Fibroblast of lung (primary cell): ENCODE results near the gene PIK3R1. TPM values are rescaled to one million over a fixed set of nuclear protein-coding genes. Genes with fewer than 3 reads are reported as not detected.
A peak's percentile ranks its signal among the peaks of the same experiment; 100 is the strongest.

Experiments used
- DNase-seq, 2 donors: peaks; one replicate each; pipeline versions ENCODE4 v3.0.0 to v3.0.0-alpha.2; 2010; ENCODE audit warnings: low read depth in 2 of 2
- H2AFZ ChIP-seq: 2 replicates; pipeline ENCODE4 v1.5.1; 2012; ENCODE audit warnings: low read length, control low read depth, inconsistent platforms
- H3K27ac ChIP-seq: 2 replicates; pipeline ENCODE4 v1.5.1; 2011; ENCODE audit warnings: low read length, control low read depth; ENCODE audit not compliant: insufficient read depth
- H3K27me3 ChIP-seq: 2 replicates; pipeline ENCODE4 v1.5.1; 2011; ENCODE audit warnings: mild to moderate bottlenecking, low read length; ENCODE audit not compliant: control insufficient read depth, insufficient read depth
- H3K36me3 ChIP-seq: 2 replicates; pipeline ENCODE4 v1.5.1; 2011; ENCODE audit warnings: low read length; ENCODE audit not compliant: control insufficient read depth, insufficient read depth
- H3K4me1 ChIP-seq: 2 replicates; pipeline ENCODE4 v1.5.1; 2011; ENCODE audit warnings: low read length; ENCODE audit not compliant: control insufficient read depth, insufficient read depth; ENCODE audit errors: extremely low read depth
- H3K4me2 ChIP-seq: 2 replicates; pipeline ENCODE4 v1.5.1; 2011; ENCODE audit warnings: low read length, control low read depth; ENCODE audit not compliant: insufficient read depth; ENCODE audit errors: extremely low read depth
- H3K4me3 ChIP-seq, 4 experiments: fragments of 200-600 bp in 1 of 4; sonication (generic) in 1 of 4; replicated peaks in 1 of 4; 2 replicates each; pipeline ENCODE4 v1.5.1; 2011 to 2016; ENCODE audit warnings: low read length in 4 of 4, low read depth in 3 of 4, mild to moderate bottlenecking in 3 of 4, control low read depth in 2 of 4, inconsistent platforms in 1 of 4, mixed read lengths in 1 of 4; ENCODE audit not compliant: insufficient read depth in 1 of 4; ENCODE audit errors: control extremely low read depth in 1 of 4
- H3K79me2 ChIP-seq: 2 replicates; pipeline ENCODE4 v1.5.1; 2012; ENCODE audit warnings: mild to moderate bottlenecking, low read length, inconsistent platforms; ENCODE audit not compliant: control insufficient read depth, insufficient read depth
- H3K9ac ChIP-seq: 2 replicates; pipeline ENCODE4 v1.5.1; 2011; ENCODE audit warnings: mild to moderate bottlenecking, low read length, control low read depth; ENCODE audit not compliant: insufficient read depth
- H3K9me3 ChIP-seq: 2 replicates; pipeline ENCODE4 v1.5.1; 2012; ENCODE audit warnings: low read depth, low read length; ENCODE audit not compliant: control insufficient read depth, insufficient read depth
- H4K20me1 ChIP-seq: 2 replicates; pipeline ENCODE4 v1.5.1; 2011; ENCODE audit warnings: low read length; ENCODE audit not compliant: control insufficient read depth, insufficient read depth; ENCODE audit errors: extremely low read depth
- CTCF ChIP-seq, 2 donors: IDR thresholded peaks in 1 of 2; conservative IDR thresholded peaks in 1 of 2; 1 replicate in 1 of 2; 2 replicates in 1 of 2; pipeline ENCODE4 v1.5.1; 2011 to 2012; ENCODE audit warnings: low read length in 2 of 2, control low read depth in 1 of 2, inconsistent platforms in 1 of 2, low read depth in 1 of 2, mild to moderate bottlenecking in 1 of 2
- EZH2 ChIP-seq: IDR thresholded peaks from 2 replicates; pipeline ENCODE4 v1.5.1; 2012; ENCODE audit warnings: low read length, control low read depth, mild to moderate bottlenecking; ENCODE audit errors: missing control alignments
- polyA plus RNA-seq, 2 donors: library from polyadenylated mRNA; depleted of rRNA in 1 of 2; stranded (reverse) in 1 of 2; unstranded in 1 of 2; fragments of >200 nt; gene quantifications; 2 replicates each; pipeline ENCODE4 v1.2.1, GENCODE V29; 2011 to 2012; ENCODE audit warnings: missing spikeins in 1 of 2
- total RNA-seq: library from RNA; depleted of rRNA; stranded (reverse); fragments of >200 nt; gene quantifications from 2 replicates; pipeline ENCODE4 v1.2.1, GENCODE V29; 2014

PIK3R1 gene
- total and polyA plus RNA-seq, 2 donors (not counting 1 experiment from before 2014, with no cell fraction given) = 17.7 to 36.3 TPM

GRCh38 chr5:68333649-68334552, 118.3 kb downstream of the PIK3R1 start:
- TF ChIP-seq EZH2 (no peak), CTCF (conservative IDR thresholded peaks at IDR 0.05 in 1 of 2, IDR thresholded peaks at IDR 0.05 in 1 of 2; ENCODE audit: low read depth in 1 of 2, low read length in 2 of 2) (peak; percentile 39 to 49)
- H3K4me1 ChIP-seq = peaks cover 8% of the 10 kb centered on the region
- no peaks in the 10 kb centered on the region for H3K36me3 ChIP-seq
- H2AFZ ChIP-seq = no peak overlapping the region
- H3K4me3 ChIP-seq = no peak overlapping the region
- peak overlapping the region; percentile 10 for H3K27ac ChIP-seq
- H3K4me2 ChIP-seq = no peak overlapping the region
- H3K9me3 ChIP-seq = no peaks in the 10 kb centered on the region
- H3K9ac ChIP-seq = no peak overlapping the region
- peak; percentile 91 to 95 for DNase-seq
- no peaks in the 10 kb centered on the region for H3K79me2 ChIP-seq
- H3K27me3 ChIP-seq = no peaks in the 10 kb centered on the region
- H4K20me1 ChIP-seq = no peaks in the 10 kb centered on the region

GRCh38 chr5:68334553-68334886, 119.0 kb downstream of the PIK3R1 start:
- TF ChIP-seq EZH2 (no peak), CTCF (conservative IDR thresholded peaks at IDR 0.05 in 1 of 2, IDR thresholded peaks at IDR 0.05 in 1 of 2; ENCODE audit: low read depth in 1 of 2, low read length in 2 of 2) (no peak)
- no peak overlapping the region for H2AFZ ChIP-seq
- H3K79me2 ChIP-seq = no peaks in the 10 kb centered on the region
- no peak overlapping the region for H3K9ac ChIP-seq
- DNase-seq = no peak
- H3K4me3 ChIP-seq = no peak overlapping the region
- no peaks in the 10 kb centered on the region for H4K20me1 ChIP-seq
- H3K4me1 ChIP-seq = peaks cover 8% of the 10 kb centered on the region
- H3K9me3 ChIP-seq = no peaks in the 10 kb centered on the region
- no peak overlapping the region for H3K4me2 ChIP-seq
- no peaks in the 10 kb centered on the region for H3K27me3 ChIP-seq
- no peaks in the 10 kb centered on the region for H3K36me3 ChIP-seq
- no peak overlapping the region for H3K27ac ChIP-seq

- H2AFZ ChIP-seq = no peak overlapping the region
- no peaks in the 10 kb centered on the region for H3K36me3 ChIP-seq
- H3K4me1 ChIP-seq = peaks cover 8% of the 10 kb centered on the region
- no peak for DNase-seq
- no peak for TF ChIP-seq EZH2
- no peak for TF ChIP-seq CTCF (conservative IDR thresholded peaks at IDR 0.05 in 1 of 2, IDR thresholded peaks at IDR 0.05 in 1 of 2; ENCODE audit: low read depth in 1 of 2, low read length in 2 of 2)
- no peaks in the 10 kb centered on the region for H3K79me2 ChIP-seq
- H4K20me1 ChIP-seq = no peaks in the 10 kb centered on the region
- H3K9ac ChIP-seq = no peak overlapping the region
- no peaks in the 10 kb centered on the region for H3K27me3 ChIP-seq
- no peaks in the 10 kb centered on the region for H3K9me3 ChIP-seq
- H3K4me2 ChIP-seq = no peak overlapping the region
- H3K27ac ChIP-seq = no peak overlapping the region
- no peak overlapping the region for H3K4me3 ChIP-seq
These were observed 119.5 kb downstream of the PIK3R1 start for GRCh38 chr5:68335075-68335474.
